Activated CD4-positive, alpha-beta T cell treated with anti-CD3 and anti-CD28 coated beads for 36 hours (primary cell): ENCODE data around the gene CAMK1G. TPM values are rescaled to one million over a fixed set of nuclear protein-coding genes. Genes with fewer than 3 reads are reported as not detected.

ENCODE experiments used
- ATAC-seq: fragments of 200-7000 bp; cut with Tn5 transposase; one replicate; pipeline ENCODE4 v1.10.0; 2021; ENCODE audit warnings: mild to moderate bottlenecking, moderate library complexity
- CTCF ChIA-PET: fragments of 350-600 bp; sonication (Branson Sonifier 250); formaldehyde crosslinking; loops from one replicate; lab custom pipeline; 2021; ENCODE audit warnings: antibody characterized with exemption; lab: Charles Lee
- POLR2A ChIA-PET: fragments of 350-600 bp; sonication (Branson Sonifier 250); formaldehyde crosslinking; loops from one replicate; lab custom pipeline; 2021; ENCODE audit warnings: antibody characterized with exemption, inconsistent platforms; lab: Charles Lee
- DNase-seq: peaks from one replicate; pipeline ENCODE4 v3.0.0-alpha.2; 2020
- H3K27ac Mint-ChIP-seq: one replicate; pipeline ENCODE4 v1.8.0; 2021; ENCODE audit warnings: mixed read lengths
- H3K27me3 Mint-ChIP-seq: one replicate; pipeline ENCODE4 v1.8.0; 2021; ENCODE audit warnings: mixed read lengths
- H3K36me3 Mint-ChIP-seq: one replicate; pipeline ENCODE4 v1.8.0; 2021; ENCODE audit warnings: low read depth, mixed read lengths
- H3K4me1 Mint-ChIP-seq: one replicate; pipeline ENCODE4 v1.8.0; 2021; ENCODE audit warnings: mixed read lengths
- H3K4me3 Mint-ChIP-seq: one replicate; pipeline ENCODE4 v1.8.0; 2021; ENCODE audit warnings: mild to moderate bottlenecking, moderate library complexity, mixed read lengths
- H3K9me3 Mint-ChIP-seq: one replicate; pipeline ENCODE4 v1.8.0; 2021; ENCODE audit warnings: low read depth, mixed read lengths
- intact Hi-C, 2 experiments: fragments of 100-400 bp; cut with DNase I in 1 of 2; cut with micrococcal nuclease in 1 of 2; formaldehyde crosslinking; loops; one replicate each; pipeline versions ENCODE4 v1.14.2 to v1.15.1; 2022 to 2024; cut with DNase I, micrococcal nuclease
- total RNA-seq, 2 experiments: library from RNA; stranded (reverse); gene quantifications; one replicate each; pipeline ENCODE4 v1.2.3, GENCODE V29; 2021

The CAMK1G gene
- total RNA-seq, 2 experiments from 2014 or later, result 0.09 to 0.23 TPM

DNA sequence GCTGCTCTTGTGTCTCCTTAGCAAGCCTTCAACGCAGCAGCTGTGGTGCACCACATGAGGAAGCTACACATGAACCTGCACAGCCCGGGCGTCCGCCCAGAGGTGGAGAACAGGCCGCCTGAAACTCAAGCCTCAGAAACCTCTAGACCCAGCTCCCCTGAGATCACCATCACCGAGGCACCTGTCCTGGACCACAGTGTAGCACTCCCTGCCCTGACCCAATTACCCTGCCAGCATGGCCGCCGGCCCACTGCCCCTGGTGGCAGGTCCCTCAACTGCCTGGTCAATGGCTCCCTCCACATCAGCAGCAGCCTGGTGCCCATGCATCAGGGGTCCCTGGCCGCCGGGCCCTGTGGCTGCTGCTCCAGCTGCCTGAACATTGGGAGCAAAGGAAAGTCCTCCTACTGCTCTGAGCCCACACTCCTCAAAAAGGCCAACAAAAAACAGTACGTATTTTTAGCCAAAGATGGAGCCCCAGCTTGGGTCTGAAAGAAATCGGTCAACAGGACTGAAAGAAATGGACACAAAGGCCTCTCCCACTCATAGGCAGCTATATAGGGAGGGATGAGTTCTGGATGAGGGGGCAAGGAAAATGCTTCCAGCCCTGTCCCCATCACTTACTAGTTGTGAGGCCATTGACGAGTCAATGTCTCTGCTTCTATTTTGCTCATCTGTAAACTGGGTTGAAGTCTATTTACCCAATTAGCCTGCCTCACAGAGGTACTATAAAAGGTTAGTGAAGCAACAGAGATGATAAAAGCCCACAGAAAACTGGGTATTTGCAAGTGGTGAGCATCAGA, 28.5 kb downstream of the CAMK1G start:
- ATAC-seq (no peak), DNase-seq (no peak)
- H3K27me3 Mint-ChIP-seq, result peaks cover 2% of the 10 kb centered on the region
- no peaks in the 10 kb centered on the region for H3K4me1 Mint-ChIP-seq
- POLR2A ChIA-PET, result interaction anchor here (0.6 kb wide), 1 partner anchor 1649 kb away, joined by 3 read pairs; no protein-coding TSS in a partner anchor
- H3K4me3 Mint-ChIP-seq, result no peak overlapping the region
- H3K9me3 Mint-ChIP-seq, result no peaks in the 10 kb centered on the region
- CTCF ChIA-PET, result interaction anchor here (1.0 to 2.6 kb wide), 4 partner anchors 10 to 42 kb away, joined by 3 to 8 read pairs (median 4); no protein-coding TSS in a partner anchor
- H3K36me3 Mint-ChIP-seq, result no peaks in the 10 kb centered on the region
- intact Hi-C loops, result no loop called here
- no peak overlapping the region for H3K27ac Mint-ChIP-seq

DNA sequence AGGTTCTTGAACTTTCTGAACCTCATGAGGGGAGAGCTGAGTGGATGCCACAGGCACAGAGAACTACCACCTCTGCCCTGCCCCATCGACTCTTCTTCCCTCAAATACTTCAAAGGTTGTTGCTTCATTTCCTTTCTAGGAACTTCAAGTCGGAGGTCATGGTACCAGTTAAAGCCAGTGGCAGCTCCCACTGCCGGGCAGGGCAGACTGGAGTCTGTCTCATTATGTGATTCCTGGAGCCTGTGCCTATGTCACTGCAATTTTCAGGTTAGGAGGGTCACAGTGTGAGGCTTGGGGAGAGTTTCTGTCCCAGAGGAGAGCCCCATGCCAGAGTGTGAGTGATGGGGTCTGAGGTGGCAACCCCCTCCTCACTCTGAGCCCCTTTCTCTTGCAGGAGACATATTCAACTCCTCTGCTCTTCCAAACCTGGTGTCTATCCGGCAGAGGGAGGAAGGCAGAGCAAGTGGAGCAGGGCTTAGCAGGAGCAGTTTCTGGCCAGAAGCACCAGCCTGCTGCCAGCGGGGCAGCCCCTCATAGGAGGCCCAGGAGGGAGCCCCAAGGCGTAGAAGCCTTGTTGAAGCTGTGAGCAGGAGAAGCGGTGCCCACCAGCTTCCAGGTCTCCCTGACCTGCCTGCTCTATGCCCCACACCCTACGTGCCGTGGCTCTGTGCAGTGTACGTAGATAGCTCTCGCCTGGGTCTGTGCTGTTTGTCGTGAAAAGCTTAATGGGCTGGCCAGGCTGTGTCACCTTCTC, 29.3 kb downstream of the CAMK1G start:
- POLR2A ChIA-PET, result interaction anchor here (0.6 kb wide), 1 partner anchor 1648 kb away, joined by 3 read pairs; no protein-coding TSS in a partner anchor
- H3K27me3 Mint-ChIP-seq, result peaks cover 2% of the 10 kb centered on the region
- H3K4me1 Mint-ChIP-seq, result no peaks in the 10 kb centered on the region
- no peaks in the 10 kb centered on the region for H3K36me3 Mint-ChIP-seq
- no peak overlapping the region for H3K27ac Mint-ChIP-seq
- no peak overlapping the region for H3K4me3 Mint-ChIP-seq
- ATAC-seq (no peak), DNase-seq (no peak)
- CTCF ChIA-PET, result interaction anchor here (1.0 to 2.6 kb wide), 4 partner anchors 11 to 210 kb away, joined by 3 to 8 read pairs (median 6); no protein-coding TSS in a partner anchor
- H3K9me3 Mint-ChIP-seq, result no peaks in the 10 kb centered on the region
- intact Hi-C loops, result no loop called here

- DNase-seq, result no peak
- intact Hi-C loops, result no loop called here
- Mint-ChIP-seq H3K4me1 (peaks cover under 1% of the 10 kb centered on the region), H3K27ac (no peak overlapping the region), H3K27me3 (peaks cover 2% of the 10 kb centered on the region), H3K4me3 (no peak overlapping the region), H3K36me3 (no peaks in the 10 kb centered on the region), H3K9me3 (no peaks in the 10 kb centered on the region)
- CTCF ChIA-PET, result interaction anchor here (1.0 to 2.6 kb wide), 4 partner anchors 11 to 210 kb away, joined by 3 to 8 read pairs (median 6); no protein-coding TSS in a partner anchor
- POLR2A ChIA-PET, result no interaction called here
- no peak for ATAC-seq
Observed at GRCh38 chr1:209613400-209614150, 30.1 kb downstream of the CAMK1G start.

DNA sequence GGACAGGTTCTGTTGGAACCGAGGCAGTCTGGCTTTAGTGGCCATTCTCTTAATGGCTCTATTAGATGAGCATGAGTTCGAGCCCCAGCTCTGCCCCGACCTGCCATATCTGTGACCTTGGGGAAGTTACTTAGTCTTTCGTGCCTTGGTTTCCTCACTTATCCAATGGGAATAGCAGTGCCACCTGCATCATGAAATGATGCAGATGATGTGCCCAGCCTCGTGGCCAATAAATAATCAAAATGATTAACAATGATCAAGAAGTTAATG, 30.6 kb downstream of the CAMK1G start:
- Mint-ChIP-seq H3K9me3 (no peaks in the 10 kb centered on the region), H3K27me3 (peaks cover 2% of the 10 kb centered on the region), H3K27ac (no peak overlapping the region), H3K4me3 (no peak overlapping the region), H3K36me3 (no peaks in the 10 kb centered on the region), H3K4me1 (peaks cover 5% of the 10 kb centered on the region)
- ChIA-PET POLR2A (no interaction called here), CTCF (interaction anchor here (1.8 to 2.6 kb wide), 3 partner anchors 10 to 15 kb away, joined by 5 to 8 read pairs (median 8); no protein-coding TSS in a partner anchor)
- no peak for DNase-seq
- intact Hi-C loops, result no loop called here
- ATAC-seq, result no peak

GRCh38 chr1:209614906-209615305, 31.4 kb downstream of the CAMK1G start:
- H3K9me3 Mint-ChIP-seq, result no peaks in the 10 kb centered on the region
- ChIA-PET CTCF (interaction anchor here (0.8 to 1.8 kb wide), 4 partner anchors 13 to 73 kb away, joined by 3 to 8 read pairs (median 4); no protein-coding TSS in a partner anchor), POLR2A (no interaction called here)
- intact Hi-C loops, result no loop called here
- H3K27ac Mint-ChIP-seq, result no peak overlapping the region
- H3K4me1 Mint-ChIP-seq, result peaks cover 9% of the 10 kb centered on the region
- H3K27me3 Mint-ChIP-seq, result peaks cover 2% of the 10 kb centered on the region
- DNase-seq (no peak), ATAC-seq (no peak)
- no peak overlapping the region for H3K4me3 Mint-ChIP-seq
- no peaks in the 10 kb centered on the region for H3K36me3 Mint-ChIP-seq

- ATAC-seq (no peak), DNase-seq (no peak)
- ChIA-PET POLR2A (no interaction called here), CTCF (interaction anchor here (1.0 to 2.2 kb wide), 2 partner anchors 11 to 19 kb away, joined by 3 to 6 read pairs; no protein-coding TSS in a partner anchor)
- no peaks in the 10 kb centered on the region for H3K9me3 Mint-ChIP-seq
- H3K27me3 Mint-ChIP-seq, result peaks cover 2% of the 10 kb centered on the region
- H3K4me1 Mint-ChIP-seq, result peaks cover 9% of the 10 kb centered on the region
- intact Hi-C loops, result no loop called here
- no peak overlapping the region for H3K4me3 Mint-ChIP-seq
- H3K27ac Mint-ChIP-seq, result no peak overlapping the region
- H3K36me3 Mint-ChIP-seq, result no peaks in the 10 kb centered on the region
Observed at GRCh38 chr1:209616366-209617046, 33.0 kb downstream of the CAMK1G start.

DNA sequence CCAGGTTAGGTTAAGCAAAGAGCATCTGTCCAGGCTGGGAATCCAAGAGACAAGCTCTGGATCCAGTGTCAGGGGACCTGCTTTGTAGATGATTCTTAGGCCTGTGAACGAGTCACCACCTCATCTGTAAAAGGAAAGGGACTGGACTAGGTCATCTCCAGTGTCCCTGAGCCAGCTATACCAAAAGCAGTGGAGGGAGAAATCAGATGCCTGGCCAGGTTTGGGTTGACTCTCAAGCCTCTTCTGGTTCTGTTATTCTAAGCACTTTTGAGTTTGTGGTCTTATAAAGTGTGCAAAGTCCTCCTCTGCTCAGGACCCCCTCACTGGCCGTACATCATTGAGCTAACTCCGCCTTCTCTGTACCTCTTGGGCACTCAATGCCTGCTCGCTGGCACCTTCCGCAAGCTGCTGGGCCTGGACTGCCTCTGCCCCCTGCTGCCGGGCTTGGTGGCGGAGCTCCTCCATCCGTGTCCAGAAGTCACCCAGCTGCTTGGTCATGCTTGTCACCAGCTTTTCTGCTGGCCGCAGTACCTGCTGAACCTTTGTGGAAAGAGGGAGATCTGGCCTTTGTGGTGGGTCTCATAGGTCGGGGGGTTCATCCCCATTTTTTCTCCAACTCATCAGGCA, 33.6 kb downstream of the CAMK1G start:
- ChIA-PET CTCF (interaction anchor here (0.6 to 2.2 kb wide), 3 partner anchors 10 to 41 kb away, joined by 3 to 6 read pairs (median 3); no protein-coding TSS in a partner anchor), POLR2A (no interaction called here)
- H3K9me3 Mint-ChIP-seq, result no peaks in the 10 kb centered on the region
- H3K27me3 Mint-ChIP-seq, result peaks cover 2% of the 10 kb centered on the region
- intact Hi-C loops, result no loop called here
- peaks cover 9% of the 10 kb centered on the region for H3K4me1 Mint-ChIP-seq
- H3K4me3 Mint-ChIP-seq, result no peak overlapping the region
- ATAC-seq (no peak), DNase-seq (no peak)
- H3K27ac Mint-ChIP-seq, result no peak overlapping the region
- no peaks in the 10 kb centered on the region for H3K36me3 Mint-ChIP-seq

GRCh38 chr1:209617755-209618154, 34.2 kb downstream of the CAMK1G start:
- peaks cover 2% of the 10 kb centered on the region for H3K27me3 Mint-ChIP-seq
- peaks cover 9% of the 10 kb centered on the region for H3K4me1 Mint-ChIP-seq
- H3K9me3 Mint-ChIP-seq, result no peaks in the 10 kb centered on the region
- no peak for ATAC-seq
- H3K36me3 Mint-ChIP-seq, result no peaks in the 10 kb centered on the region
- intact Hi-C loops, result no loop called here
- H3K27ac Mint-ChIP-seq, result no peak overlapping the region
- no peak for DNase-seq
- POLR2A ChIA-PET, result no interaction called here
- CTCF ChIA-PET, result interaction anchor here (0.6 to 2.2 kb wide), 4 partner anchors 10 to 353 kb away, joined by 3 to 6 read pairs (median 3); no protein-coding TSS in a partner anchor
- no peak overlapping the region for H3K4me3 Mint-ChIP-seq

GRCh38 chr1:209618291-209618690, 34.8 kb downstream of the CAMK1G start:
- Mint-ChIP-seq H3K4me1 (peaks cover 9% of the 10 kb centered on the region), H3K27me3 (peaks cover 2% of the 10 kb centered on the region), H3K36me3 (no peaks in the 10 kb centered on the region), H3K27ac (no peak overlapping the region), H3K9me3 (no peaks in the 10 kb centered on the region), H3K4me3 (no peak overlapping the region)
- ChIA-PET POLR2A (no interaction called here), CTCF (interaction anchor here (0.6 to 2.2 kb wide), 4 partner anchors 9 to 354 kb away, joined by 3 to 6 read pairs (median 5); no protein-coding TSS in a partner anchor)
- ATAC-seq (no peak), DNase-seq (no peak)
- intact Hi-C loops, result no loop called here

DNA sequence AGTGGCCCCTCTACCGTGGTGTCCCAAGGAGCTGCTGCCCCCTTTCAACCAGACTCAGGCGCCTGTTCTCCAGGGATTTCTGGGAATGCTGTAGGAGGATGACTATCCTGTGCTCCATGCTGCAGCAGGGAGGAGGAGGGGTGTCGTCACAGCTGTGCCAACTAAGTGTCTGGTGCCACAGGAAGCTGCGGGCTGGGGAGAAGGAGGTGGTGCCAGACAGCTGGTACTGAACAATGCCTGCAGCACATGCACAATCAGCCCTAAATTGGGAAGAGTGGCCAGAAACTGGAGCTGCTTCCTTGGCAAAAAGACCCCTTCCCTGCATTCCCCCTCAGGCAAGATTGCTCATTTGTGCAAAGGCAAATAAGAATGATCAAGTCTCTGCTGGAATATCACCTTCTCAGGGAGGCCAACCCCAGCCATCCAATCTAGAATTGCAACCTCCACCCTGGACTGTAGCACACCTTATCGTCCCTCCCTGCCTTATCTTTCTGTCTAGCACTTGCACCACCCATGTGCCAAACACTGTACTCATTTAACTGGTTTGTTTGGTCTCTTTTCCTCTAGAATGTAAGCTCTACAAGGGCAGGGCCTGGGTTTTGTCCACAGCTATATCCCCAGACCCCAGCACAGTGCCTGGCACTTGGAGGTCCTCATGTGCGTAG, 35.4 kb downstream of the CAMK1G start:
- no peaks in the 10 kb centered on the region for H3K9me3 Mint-ChIP-seq
- POLR2A ChIA-PET, result no interaction called here
- no peak overlapping the region for H3K4me3 Mint-ChIP-seq
- CTCF ChIA-PET, result interaction anchor here (0.6 to 1.8 kb wide), 5 partner anchors 8 to 264 kb away, joined by 3 to 6 read pairs (median 4); no protein-coding TSS in a partner anchor
- H3K36me3 Mint-ChIP-seq, result no peaks in the 10 kb centered on the region
- ATAC-seq, result no peak
- H3K4me1 Mint-ChIP-seq, result peaks cover 9% of the 10 kb centered on the region
- no peak overlapping the region for H3K27ac Mint-ChIP-seq
- peaks cover 2% of the 10 kb centered on the region for H3K27me3 Mint-ChIP-seq
- intact Hi-C loops, result no loop called here
- DNase-seq, result no peak
